HEK293 (cell line): ENCODE results near the gene LSM7.

Experiments
- BCL11B ChIP-seq: fragments of 450-650 bp; formaldehyde crosslinking; IDR thresholded peaks from 2 replicates; pipeline ENCODE4 v1.5.1; 2016; ENCODE audit warnings: low read depth, missing biosample characterization, missing genetic modification characterization
- ZBTB17 ChIP-seq: fragments of 450-650 bp; formaldehyde crosslinking; IDR thresholded peaks from 2 replicates; pipeline ENCODE4 v1.5.1; 2016; ENCODE audit warnings: missing biosample characterization, missing genetic modification characterization
- TF ChIP-seq, protein P1 (sequence below): fragments of 450-650 bp; formaldehyde crosslinking; IDR thresholded peaks from 2 replicates; pipeline ENCODE4 v1.5.1; 2016; ENCODE audit warnings: missing biosample characterization, missing genetic modification characterization
- TF ChIP-seq, protein P2 (sequence below): fragments of 450-650 bp; formaldehyde crosslinking; IDR thresholded peaks from 2 replicates; pipeline ENCODE4 v1.5.1; 2016; ENCODE audit warnings: missing biosample characterization, missing genetic modification characterization, borderline replicate concordance

DNA sequence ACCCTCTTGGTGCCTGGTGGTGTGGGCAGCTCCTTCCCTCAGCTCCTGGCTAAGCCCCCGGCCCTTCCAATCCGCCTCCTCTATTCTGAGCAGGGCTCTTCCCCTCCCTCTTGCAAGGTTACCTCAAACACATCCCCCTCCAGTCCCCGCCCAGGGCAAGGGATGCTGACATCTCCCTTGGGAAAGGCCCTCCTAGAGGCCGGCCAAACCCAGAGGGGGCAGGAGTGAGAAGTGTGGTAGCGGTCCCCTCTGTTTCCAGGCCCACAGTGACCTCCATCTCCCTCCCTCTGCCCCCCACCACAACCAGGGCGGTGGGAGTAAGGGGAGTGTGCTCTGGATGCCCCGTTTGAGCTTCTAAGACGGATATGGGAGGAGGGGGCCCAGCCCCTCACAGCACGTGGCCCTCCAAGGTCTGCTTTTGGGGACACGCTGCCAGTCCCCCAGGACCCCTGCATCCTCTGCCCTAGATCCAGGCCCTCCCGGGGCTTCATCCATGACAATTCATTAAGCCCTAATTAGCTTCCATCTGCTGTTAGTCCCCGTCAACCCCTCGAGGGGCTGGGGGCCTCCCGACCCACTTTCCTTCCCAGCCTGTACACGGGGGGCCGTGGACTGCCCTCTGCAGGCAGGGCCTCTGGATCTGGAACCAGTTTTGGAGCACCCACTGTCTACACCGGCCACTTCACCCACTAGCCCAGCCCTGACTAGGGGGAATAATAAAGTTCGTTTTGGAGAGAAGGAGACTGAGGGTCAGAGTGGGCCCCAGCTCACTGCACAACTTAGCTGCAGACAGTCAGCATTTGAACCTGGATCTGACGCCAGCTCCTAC lies 22.7 kb downstream of the LSM7 start:
- TF ChIP-seq, protein P1, sequence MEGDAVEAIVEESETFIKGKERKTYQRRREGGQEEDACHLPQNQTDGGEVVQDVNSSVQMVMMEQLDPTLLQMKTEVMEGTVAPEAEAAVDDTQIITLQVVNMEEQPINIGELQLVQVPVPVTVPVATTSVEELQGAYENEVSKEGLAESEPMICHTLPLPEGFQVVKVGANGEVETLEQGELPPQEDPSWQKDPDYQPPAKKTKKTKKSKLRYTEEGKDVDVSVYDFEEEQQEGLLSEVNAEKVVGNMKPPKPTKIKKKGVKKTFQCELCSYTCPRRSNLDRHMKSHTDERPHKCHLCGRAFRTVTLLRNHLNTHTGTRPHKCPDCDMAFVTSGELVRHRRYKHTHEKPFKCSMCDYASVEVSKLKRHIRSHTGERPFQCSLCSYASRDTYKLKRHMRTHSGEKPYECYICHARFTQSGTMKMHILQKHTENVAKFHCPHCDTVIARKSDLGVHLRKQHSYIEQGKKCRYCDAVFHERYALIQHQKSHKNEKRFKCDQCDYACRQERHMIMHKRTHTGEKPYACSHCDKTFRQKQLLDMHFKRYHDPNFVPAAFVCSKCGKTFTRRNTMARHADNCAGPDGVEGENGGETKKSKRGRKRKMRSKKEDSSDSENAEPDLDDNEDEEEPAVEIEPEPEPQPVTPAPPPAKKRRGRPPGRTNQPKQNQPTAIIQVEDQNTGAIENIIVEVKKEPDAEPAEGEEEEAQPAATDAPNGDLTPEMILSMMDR (tag by site-specific recombination) = no peak
- no peak for TF ChIP-seq BCL11B (tag by site-specific recombination)
- TF ChIP-seq ZBTB17 (tag by site-specific recombination) = no peak
- TF ChIP-seq, protein P2, sequence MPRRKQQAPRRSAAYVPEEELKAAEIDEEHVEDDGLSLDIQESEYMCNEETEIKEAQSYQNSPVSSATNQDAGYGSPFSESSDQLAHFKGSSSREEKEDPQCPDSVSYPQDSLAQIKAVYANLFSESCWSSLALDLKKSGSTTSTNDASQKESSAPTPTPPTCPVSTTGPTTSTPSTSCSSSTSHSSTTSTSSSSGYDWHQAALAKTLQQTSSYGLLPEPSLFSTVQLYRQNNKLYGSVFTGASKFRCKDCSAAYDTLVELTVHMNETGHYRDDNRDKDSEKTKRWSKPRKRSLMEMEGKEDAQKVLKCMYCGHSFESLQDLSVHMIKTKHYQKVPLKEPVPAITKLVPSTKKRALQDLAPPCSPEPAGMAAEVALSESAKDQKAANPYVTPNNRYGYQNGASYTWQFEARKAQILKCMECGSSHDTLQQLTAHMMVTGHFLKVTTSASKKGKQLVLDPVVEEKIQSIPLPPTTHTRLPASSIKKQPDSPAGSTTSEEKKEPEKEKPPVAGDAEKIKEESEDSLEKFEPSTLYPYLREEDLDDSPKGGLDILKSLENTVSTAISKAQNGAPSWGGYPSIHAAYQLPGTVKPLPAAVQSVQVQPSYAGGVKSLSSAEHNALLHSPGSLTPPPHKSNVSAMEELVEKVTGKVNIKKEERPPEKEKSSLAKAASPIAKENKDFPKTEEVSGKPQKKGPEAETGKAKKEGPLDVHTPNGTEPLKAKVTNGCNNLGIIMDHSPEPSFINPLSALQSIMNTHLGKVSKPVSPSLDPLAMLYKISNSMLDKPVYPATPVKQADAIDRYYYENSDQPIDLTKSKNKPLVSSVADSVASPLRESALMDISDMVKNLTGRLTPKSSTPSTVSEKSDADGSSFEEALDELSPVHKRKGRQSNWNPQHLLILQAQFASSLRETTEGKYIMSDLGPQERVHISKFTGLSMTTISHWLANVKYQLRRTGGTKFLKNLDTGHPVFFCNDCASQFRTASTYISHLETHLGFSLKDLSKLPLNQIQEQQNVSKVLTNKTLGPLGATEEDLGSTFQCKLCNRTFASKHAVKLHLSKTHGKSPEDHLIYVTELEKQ (tag by site-specific recombination) = no peak
